Measurements from ENCODE around the gene BDKRB2.

Gene BDKRB2

DNA sequence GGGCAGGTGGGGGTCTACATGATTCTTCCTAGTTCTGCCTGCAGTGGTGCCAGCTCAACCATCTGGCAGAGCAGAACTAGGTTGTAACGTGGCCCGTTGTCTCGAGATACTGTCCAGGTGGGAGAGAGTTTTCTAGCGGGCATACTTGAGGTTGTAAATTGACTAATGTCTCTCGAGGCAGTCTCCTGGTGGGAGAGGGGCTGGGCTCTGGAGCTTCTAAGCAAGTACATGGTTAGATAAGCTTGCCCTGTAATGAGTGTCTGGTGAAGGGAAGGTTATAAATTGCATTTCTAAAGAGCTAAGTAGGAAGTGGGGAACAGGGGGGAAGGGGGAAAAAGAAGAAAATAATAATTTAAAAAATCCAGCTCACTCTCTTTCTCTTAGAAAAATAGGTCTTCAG lies 69.5 kb downstream of the BDKRB2 start:
- DNase-seq = no peak

DNA sequence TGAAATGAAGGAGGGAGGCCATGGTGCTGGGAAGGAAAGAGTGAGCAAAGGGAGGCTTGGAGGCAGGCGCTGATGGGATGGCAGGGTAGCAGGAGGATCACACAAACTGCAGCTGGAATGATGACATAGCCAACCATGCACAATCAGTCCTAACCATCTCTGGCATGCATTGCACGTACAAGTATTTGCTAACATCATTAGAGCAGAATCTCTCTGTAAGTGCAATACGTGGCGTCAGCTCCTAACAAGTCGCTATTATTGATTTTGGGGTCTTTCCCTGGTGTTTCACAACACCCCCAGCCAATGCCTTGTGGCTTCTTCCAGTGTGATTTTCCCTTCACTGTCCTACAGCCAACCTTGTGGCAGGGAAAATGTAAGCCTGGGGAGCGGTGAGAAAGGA lies 69.9 kb downstream of the BDKRB2 start:
- DNase-seq = no peak

DNA sequence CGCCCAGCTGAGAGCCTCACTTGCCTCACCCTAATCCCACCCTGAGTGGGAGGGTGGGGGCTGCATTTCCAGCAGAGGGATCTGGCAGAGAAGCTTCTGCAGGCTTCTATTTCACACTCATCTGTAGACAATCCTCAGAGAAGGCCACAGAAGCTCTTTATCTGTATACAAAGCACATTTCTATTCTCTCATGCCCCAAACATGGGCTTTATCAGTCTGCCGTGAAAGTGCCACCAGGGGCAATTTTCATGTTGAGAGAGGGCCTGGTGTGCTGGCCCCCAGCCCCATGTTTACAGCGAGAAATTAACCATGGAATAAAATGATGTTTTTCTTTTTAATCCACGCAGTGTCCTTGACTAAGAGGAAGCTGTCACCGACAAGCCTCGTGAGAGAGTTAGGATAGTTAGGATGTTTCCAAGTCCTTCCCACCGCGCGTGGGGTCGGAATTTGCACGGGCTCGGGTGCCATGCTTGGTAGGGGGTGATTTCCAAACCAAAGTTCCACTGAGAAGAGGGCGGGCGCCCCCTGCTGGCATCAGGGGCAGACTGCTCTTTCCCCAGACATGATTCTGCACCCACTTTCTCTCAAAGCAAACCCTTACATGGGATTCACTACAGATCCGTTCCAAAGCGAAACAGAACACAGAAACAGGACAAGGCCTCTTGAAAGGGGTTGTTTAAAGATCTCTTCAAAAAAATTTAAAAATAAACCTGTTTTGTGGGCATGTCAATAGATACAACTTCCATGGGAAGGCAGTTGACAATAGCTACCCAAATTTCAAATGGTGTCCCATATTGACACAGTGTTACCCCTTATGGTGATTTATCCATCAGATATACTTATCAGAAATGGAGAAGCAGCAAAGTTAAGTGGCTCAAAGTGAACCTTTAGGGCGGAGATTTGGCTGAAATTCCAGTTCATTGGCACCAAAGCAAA lies 70.8 kb downstream of the BDKRB2 start:
- DNase-seq = peak; percentile 35

DNA sequence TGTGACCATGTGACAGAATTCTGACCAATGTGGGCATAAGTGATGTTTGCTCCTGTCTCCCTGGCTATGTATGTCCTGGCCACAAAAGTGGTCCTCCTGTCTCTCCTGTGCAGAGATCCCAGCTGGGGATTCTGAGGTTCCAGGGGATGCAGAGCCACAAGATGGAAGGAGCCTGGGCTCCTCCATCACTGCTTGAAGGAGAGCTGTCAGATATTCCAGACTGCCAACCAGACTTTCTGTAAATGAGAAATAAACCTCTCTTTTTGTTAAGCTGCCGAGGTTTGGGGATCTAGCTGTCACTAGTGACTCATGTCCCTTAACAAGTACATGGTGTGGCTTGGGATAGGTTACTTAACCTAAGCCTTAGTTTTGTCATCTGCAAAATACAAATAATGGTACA lies 73.3 kb downstream of the BDKRB2 start:
- no peak for DNase-seq

DNA sequence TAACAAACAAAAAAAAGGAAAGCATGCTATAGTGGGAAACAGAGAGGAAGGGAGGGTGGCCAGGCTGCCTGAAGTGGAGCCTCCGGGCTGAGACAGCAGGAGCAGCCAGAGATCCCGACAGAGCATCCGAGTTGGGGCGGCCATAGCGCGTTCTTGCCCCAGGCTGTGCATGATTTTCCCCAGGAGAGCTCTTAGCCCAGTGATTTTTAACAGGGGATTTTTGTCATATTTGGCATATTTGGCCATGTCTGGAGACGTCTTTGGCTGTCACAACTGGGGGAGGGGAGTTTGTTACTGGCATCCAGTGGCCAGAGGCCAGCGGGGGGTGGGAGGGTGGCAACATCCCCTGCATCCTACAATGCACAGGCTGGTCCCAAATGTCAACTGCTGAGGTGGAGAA lies 74.9 kb downstream of the BDKRB2 start:
- no peak for DNase-seq

DNA sequence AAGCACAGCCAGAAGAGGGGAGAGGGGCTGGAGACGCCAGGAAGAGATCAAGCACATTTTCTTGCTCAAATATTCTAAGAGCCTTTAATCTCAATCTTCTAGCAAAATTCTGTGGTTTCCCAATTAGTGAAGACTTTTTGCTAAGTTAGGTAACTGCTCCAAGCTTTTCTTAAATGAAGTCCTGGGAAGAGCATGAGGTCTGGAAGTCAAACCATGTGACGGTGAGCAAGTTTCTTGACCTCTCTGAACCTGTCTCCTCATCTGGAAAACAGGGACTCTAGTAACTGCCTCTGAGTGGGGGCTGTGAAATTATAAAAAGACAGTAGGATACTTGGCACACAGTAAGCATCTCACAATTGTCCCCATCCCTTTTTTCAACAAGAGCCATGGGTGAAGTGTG lies 75.5 kb downstream of the BDKRB2 start:
- DNase-seq = no peak

DNA sequence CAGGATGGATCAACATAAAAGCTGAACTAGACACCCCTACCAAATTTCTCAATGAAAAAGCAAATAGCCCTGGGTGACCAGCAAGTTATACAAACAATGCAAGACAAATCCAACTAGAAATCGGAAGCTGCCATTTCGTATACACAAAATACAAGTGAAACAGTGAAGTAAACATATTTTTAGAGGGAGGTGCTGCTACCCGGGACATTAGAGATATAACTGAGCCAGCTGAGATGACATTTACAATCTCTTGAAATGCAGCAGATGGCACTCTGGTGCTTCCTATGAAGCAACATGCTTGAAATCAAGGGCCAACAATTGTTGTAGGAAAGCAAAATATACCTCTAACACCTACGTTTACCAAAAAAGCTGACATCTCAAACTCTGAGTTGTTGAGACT lies 76.8 kb downstream of the BDKRB2 start:
- DNase-seq = no peak

DNA sequence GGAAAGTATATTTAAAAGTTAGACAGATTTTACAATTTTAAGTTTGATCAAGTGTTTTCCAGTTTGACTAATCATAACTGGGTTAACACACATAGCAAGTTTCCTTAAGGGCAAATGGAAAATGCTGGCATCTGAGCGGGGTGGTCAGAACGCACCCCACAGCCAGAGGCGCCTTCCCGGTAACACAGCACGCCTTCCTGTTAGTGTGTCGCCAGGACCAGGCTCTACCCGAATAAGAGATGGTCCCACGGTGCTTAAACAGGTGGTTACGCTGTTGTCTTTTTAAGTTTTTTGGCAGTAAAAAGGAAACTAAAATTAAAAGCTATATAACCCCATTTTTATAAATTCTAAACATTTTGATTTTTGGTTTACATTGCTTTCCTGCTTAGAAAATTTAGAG lies 79.4 kb downstream of the BDKRB2 start:
- no peak for DNase-seq

DNA sequence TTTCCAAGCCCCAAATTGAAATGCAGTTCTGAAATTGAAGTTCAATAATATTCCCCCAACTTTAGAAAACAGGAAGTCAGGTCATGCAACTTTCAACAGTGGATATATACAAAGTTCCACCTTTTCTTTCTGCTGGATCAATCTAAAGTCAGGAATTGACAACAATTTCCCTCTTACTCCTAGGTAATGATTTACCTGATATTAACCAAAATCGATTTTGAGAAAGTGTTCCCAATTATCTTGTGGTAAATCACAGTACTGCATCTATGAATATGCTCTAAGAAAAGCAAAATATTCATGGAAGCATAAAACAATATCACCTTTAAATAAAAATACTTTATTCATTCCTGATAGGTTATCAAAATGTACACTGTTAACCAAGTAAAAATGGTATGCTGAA lies 79.8 kb downstream of the BDKRB2 start:
- no peak for DNase-seq

DNA sequence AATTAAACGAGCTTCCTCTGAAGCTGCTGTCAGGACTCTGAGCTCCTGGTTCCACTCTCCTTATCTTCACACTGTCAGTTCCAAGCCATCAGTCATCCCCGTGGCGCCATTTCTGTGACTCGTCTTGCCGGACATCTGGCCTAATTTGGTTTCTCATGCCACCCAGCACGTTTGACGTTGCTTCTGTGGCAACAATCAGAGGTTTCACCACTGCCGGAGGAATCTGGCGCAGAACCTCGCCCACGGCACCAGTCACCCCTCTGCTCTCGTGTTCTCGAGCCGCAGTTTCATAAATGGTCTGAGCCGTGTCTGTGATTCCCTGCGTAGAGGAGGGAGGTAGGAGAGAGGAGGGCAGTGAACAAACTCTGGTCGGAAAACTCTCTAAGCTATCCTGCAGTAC lies 81.0 kb downstream of the BDKRB2 start:
- no peak for DNase-seq

DNA sequence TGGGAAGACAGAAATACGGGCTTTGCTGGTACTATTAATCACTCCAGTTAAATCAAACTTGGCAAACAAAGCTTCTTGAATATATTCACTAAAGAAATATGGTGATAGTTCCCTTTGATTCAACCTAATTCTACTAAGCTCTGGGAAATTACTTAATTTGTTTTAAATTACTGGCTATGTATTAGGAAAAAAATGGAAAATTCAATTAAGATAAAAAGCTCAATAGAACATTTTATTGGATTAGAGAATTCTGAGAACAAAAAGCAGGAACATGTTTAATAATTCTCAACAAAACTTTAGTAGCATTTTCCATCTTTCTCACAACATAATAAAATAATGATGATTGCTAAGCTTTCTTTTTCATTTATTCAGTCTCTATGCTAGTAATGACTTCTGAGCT lies 81.6 kb downstream of the BDKRB2 start:
- DNase-seq = no peak

DNA sequence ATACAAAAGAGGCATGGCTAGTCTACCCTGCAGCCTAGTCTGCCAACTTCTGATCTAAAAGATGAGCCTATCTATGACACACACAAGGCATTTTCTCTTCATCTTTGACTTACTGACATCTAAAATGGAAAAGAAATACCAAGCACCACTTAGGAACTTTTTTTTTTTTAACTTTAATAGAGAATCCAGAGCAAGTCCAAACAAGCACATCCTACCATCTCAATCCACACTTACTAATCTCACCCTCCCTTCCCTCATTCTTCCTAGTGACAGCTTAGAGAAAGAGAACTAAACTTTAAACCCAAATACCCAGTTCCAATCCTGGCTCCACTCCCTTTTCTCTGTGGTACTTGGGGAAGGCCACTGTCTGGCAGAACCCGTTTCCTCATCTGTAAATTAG lies 83.2 kb downstream of the BDKRB2 start:
- no peak for DNase-seq

Data from kidney glomerular epithelial cell (primary cell).